Measurements from ENCODE around the gene TIMM17B.
"Not testable (repeated sequence)": the region's sequence is repeated elsewhere in the genome, so short reads cannot be mapped to it uniquely, and the experiment has no call there.

TIMM17B gene

DNA sequence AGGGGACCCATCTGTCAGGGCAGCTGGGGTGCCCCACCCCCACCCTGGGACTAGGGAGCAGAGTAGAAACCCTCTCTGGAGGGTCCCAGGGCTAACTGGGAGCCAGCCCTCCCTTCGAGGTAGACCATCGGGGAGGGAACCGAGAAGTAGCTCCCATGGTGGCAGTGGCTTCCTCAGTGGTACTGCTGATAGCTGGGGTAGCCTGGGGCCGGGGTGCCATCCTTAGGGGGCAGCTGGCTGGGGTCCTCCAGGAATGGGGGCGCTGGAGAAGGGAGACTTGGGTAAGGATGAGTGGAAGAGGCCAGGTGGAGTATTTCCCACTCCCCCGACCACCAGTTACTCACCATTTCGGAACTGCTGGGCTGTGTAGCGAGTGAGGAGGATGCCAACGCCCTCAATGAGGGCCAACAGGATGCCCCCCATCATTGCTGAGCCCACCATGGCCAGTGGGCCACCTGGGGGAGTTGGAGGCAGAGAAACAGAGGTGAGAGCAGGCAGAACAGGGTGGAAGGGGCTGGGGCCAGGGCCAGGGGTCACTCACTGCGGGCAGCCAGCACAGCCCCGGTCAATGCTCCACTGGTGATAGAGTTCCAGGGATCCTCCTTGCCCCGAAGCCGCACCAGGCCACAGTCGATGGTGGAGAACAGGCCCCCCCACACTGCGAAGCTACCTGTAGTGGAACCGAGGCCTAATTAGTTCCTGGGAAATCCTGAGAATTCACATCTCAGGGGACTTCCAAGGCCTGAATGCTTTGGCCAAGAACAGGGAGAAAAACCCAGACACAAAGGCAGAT is 3.8 kb downstream of the TIMM17B start:
- DNase-seq (ENCODE audit: low spot score): no peak

DNA sequence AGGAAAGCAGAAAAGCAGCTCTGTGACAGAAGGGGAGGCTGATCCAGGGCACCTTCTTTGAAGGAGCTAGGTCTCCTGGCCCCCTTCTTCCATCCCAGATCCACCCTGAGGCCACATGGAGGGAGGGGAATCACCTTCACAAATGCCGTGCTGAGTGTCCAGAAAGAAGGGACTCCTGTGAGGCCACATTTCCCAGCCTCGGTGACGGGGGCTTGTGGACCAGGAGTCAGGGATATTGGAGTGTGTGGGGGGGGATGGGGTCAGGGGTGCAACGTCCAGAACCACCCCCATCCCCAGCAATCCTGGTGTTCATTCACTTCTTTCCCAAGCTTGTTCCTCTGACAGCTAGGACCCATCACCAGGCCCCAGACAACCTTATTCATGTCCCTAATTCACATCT is 4.7 kb downstream of the TIMM17B start:
- no peak for DNase-seq (ENCODE audit: low spot score)

DNA sequence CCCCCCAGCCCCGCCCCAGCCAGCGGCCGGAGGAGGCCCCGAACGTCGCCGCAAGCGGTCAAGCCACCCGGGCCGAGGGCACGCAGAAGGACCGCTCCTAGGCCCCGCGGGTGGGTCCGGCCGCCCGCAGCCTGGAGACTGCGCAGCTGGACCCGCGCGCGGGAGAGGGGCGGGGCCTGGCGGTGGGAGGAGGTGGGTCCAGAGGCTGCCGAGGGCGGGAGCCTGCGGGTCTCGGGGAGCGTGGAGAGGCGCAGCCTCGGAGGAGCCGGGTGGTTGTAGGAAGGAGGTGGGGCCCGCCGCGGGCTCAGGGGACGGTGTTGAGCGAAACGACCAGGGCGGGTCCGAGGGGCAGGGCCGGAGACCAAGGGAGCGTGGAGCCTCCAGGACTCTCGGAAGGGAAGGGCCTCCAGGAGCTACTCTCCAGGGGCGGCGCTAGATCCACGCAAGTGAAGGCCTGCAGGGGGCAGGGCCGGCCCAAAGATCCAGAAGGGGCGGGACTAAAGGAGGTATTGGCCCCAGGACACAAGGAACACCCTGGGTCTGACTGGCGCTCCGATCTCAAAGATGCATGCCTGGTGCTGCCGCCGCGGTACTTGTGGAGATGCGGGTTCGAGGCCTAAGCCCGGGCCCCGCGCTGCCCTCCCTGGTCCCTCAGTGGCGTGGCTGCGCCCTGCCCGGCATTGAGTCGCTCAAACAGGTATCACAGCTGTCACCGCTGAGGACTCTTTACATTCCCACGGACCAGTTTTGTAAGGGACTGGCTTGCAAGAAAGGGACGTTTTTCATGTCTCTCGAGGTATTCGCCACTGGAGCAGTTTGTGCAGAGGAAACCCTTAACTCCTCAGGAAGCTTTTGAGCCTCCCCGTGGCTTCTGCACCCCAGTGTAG is 5.9 kb downstream of the TIMM17B start:
- DNase-seq (ENCODE audit: low spot score): peak; percentile 76

DNA sequence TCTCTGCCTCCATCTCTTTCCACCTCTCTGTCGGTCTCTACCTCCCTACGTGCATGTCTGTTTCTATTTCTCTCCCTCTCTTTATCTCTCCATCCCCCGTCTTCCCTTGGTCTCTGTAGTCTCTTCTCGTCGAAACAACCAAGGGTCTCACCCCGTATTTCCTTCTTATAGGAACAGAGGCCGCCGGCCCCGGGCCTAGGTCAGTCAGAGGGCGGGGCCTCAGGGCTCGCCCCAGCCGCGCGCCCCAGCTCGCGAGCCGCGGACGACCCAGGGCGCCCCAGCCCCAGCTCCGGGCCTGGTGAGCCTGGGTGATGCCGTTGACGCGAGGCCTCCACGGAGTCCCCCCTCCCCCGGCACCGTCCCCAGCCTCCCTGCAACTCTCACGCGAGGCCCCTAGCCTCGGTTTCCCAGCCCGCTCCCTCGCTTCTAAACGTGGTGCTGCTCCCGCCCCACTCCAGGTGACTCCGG is 6.6 kb downstream of the TIMM17B start:
- DNase-seq (ENCODE audit: low spot score): no peak

DNA sequence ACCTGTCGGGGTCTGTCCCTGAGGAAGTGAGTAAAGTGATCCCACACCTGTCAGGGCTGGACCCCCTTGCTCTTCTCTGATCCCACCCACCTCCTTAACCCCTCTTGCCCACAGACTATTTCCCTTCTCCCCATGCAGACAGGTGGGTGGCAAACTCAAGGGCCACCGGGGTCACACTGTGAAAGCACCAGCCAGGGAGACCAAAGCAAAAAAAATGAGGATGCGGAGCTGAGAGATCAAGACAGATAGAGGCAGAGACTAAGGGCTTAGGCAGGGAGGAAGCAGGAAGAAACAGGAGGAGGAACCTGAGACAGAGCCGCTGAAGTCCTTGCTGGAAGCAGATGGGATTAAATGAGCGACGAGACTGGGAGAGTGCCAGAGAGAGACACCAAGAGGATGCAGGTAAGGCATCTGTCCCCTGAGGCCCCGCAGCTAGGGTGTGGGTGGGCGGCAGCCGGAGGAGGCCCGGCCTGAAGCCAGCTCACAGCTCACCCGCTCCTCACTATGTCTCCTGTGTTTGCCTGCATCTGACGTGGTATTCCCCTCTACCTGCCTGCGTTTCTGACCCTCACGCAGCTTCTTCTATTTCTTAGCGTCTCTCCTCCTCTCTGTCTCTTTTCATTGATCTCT is 7.2 kb downstream of the TIMM17B start:
- DNase-seq (ENCODE audit: low spot score): no peak

DNA sequence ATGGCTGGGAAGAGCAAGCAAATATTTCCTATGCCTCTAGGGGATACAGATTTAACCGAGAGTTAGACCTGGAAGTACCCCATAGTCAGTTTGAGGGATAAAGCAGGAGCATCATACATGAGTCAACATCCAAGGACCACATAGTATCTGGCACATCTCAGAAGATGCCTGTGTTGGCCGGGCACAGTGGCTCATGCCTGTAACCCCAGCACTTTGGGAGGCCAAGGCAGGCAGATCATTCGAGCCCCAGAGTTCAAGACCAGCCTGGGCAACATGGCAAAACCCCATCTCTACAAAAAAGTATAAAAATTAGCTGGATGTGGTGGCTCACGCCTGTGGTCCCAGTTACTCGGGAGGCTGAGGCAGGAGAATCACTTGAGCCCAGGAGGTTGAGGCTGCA is 11.0 kb downstream of the TIMM17B start:
- not testable (repeated sequence) for DNase-seq (ENCODE audit: low spot score)

DNA sequence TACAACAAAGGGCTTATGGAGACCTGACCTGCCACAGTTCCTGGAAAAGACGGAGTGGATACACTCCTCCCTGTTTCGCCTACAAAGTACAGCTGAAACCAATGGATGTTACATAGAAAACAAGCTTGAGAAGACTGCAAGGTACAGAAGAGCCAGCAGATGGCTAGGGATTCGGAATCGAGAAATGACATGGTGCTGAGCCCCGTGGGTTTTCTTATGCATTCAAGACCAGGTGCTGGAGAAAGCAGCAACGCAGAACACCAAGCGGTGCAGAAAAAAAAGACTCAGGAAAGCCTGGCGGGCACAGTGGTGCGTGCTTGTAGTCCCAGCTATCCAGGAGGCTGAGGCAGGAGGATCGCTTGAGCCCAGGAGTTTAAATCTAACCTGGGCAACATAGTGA is 13.8 kb downstream of the TIMM17B start:
- DNase-seq (ENCODE audit: low spot score): no peak

DNA sequence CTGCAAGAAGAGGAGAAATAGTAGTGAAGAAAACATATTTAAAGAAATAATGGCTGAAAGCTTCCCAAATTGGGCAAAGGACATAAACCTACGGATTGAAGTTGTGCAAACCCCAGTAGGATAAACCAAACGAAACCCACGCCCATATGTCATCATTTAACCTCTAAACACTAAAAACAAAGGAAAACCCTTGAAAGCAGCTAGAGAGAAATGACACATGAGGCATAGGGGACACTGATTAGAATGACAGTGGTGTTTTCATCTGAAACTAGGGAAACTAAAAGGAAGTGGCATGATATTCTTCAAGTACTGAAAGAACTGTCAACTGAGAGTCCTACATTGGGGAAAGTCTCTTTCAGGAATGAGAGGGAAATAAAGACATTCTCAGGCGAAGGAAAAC is 20.6 kb downstream of the TIMM17B start:
- not testable (repeated sequence) for DNase-seq (ENCODE audit: low spot score)

DNA sequence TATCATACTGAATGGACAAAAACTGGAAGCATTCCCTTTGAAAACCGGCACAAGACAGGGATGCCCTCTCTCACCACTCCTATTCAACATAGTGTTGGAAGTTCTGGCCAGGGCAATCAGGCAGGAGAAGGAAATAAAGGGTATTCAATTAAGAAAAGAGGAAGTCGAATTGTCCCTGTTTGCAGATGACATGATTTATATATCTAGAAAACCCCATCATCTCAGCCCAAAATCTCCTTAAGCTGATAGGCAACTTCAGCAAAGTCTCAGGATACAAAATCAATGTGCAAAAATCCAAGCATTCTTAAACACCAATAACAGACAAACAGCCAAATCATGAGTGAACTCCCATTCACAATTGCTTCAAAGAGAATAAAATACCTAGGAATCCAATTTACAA is 25.6 kb downstream of the TIMM17B start:
- DNase-seq (ENCODE audit: low spot score): not testable (repeated sequence)

DNA sequence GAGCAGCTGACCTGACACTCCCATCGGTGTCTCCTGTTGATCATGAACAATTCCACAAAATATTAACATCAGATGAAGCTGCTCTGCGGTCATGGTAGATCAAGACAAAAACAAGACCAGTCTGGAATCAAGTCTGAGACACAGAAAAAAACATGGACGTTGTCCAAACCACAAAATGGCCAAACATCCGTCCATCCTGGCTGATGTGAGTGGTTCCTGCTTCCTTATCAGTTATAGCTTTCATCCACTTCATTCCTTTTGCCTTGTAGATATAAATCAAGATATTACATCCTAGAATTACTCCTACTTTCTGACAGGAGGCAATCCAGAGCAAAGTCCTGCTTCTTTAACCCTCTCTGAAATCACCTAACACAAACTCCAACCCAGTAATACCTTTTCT is 33.4 kb downstream of the TIMM17B start:
- peak; percentile 15 for DNase-seq (ENCODE audit: low spot score)

DNA sequence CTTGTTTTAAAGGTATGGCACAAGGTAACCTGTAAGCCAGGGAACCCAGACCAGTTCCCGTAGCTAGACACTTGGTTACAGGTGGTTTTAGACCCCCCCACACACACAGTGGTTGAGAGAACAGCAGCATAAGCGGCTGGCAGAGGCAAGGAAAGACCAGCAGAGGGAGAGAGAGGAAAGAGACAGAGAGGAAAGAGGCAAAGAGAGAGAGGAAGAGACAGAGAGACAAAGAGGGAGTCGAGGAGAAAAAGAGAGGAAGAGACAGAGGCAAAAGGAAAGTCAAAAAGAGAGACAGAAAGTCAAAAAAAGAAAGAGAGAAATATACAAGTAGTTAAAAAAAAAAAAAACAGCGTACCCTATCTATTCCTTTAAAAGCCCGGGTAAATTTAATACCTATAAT is 42.7 kb downstream of the TIMM17B start:
- DNase-seq (ENCODE audit: low spot score): no peak

DNA sequence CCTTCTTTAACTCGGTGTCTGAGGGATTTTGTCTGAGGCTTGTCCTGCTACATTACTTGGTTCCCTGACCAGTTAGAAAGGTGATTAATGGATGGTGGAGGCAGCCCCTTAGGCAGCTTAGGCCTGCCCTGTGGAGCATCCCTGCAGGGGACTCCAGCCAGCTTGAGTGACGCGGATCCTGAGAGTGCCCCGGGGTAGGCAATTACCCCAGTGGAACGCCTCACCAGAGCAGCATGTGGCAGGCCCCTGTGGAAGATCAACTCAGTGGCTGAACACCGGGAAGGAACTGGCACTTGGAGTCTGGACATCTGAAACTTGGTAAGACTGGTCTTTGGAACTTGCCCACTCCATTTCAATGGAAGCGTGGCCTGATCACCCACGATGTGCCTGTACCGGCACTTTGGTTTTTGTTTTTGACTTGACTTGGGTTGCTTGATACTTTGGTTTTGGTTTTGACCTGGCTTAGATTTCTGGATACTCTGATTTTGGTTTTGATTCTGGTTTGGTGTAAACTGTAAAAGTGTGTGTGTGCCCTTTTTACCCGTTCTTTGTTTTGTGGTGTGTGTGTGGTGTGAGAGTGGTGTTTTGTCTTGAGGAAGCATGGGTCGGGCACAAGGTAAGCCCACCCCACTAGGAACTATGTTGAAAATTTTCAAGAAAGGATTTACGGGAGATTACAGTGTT is 43.3 kb downstream of the TIMM17B start:
- DNase-seq (ENCODE audit: low spot score): not testable (repeated sequence)

DNA sequence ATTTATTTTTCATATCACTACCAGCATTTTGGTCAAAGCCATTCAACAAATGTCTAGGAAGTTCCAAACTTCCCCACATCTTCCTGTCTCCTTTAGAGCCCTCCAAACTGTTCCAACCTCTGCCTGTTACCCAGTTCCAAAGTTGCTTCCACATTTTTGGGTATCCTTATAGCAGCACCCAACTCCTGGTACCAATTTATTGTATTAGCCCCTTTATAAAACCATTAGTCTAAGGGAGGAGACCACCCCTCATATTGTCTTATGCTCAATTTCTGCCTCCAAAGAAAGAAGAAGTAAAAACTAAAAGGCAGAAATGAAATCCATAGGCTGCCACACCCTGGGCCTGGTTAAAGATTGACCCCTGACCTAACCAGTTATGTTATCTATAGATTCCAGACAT is 44.1 kb downstream of the TIMM17B start:
- not testable (repeated sequence) for DNase-seq (ENCODE audit: low spot score)

DNA sequence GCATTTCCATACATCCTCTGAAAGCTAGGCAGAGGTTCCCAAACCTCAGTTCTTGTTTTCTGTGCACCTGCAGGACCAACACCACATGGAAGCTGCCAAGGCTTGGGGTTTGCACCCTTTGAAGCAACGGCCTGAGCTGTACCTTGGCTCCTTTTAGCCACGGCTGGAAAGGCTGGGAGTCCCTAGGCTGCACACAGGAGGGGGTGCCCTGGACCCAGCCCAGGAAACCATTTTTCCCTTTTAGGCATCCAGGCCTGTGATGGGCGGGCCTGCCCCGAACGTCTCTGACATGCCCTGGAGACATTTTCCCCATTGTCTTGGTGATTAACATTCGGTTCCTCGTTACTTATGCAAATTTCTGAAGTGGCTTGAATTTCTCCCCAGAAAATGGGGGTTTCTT is 44.7 kb downstream of the TIMM17B start:
- no peak for DNase-seq (ENCODE audit: low spot score)

DNA sequence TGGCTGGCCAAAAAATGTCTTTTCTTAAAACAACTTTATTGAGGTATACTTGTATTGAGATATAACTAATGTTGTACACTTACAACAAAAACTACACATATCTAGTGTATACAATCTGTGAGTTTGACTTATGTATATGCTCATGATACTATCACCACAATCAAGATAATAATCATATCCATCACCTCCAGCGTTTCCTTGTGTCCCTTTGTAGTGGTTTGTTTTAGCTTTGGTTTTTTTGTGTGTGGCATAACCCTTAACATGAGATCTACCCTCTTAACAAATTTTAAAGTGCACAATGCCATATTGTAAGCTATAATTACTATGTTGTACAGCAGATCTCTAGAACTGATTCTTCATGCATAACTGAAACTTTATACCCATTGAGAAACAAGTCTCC is 48.7 kb downstream of the TIMM17B start:
- DNase-seq (ENCODE audit: low spot score): no peak
